HEK293 (cell line): Measurements from ENCODE around the gene C1orf185.

Experiments used
- CTCF ChIA-PET: fragments of 350-600 bp; formaldehyde crosslinking; extraction: SDS; loops from one replicate; lab custom pipeline; 2021; ENCODE audit warnings: antibody characterized with exemption; lab: Yijun Ruan, JAX
- POLR2A ChIA-PET: fragments of 300-600 bp; formaldehyde crosslinking; extraction: SDS; loops from one replicate; lab custom pipeline; 2020; ENCODE audit warnings: antibody characterized with exemption, inconsistent platforms; lab: Yijun Ruan, JAX
- H3K27ac ChIP-seq: fragments of 200-500 bp; sonication (Bioruptor generic); 2 replicates; pipeline ENCODE4 v1.5.1; 2014; ENCODE audit warnings: low read depth, low read length, control low read depth, inconsistent platforms; ENCODE audit errors: extremely low read depth
- H3K36me3 ChIP-seq, 2 experiments: fragments of 200-500 bp in 1 of 2; sonication (Bioruptor generic) in 1 of 2; 1 replicate in 1 of 2; 2 replicates in 1 of 2; pipeline ENCODE4 v1.5.1; 2014 to 2017; ENCODE audit warnings: inconsistent platforms in 2 of 2, low read length in 2 of 2; ENCODE audit not compliant: control insufficient read depth in 2 of 2, insufficient read depth in 1 of 2
- H3K4me1 ChIP-seq: fragments of 200-500 bp; sonication (Bioruptor generic); 2 replicates; pipeline ENCODE4 v1.5.1; 2014; ENCODE audit warnings: mild to moderate bottlenecking, low read length, inconsistent platforms; ENCODE audit not compliant: control insufficient read depth, insufficient read depth
- H3K4me3 ChIP-seq: 2 replicates; pipeline ENCODE4 v1.5.1; 2011; ENCODE audit warnings: low read depth, mild to moderate bottlenecking, control low read depth, low read length, moderate library complexity
- H3K9me3 ChIP-seq: fragments of 200-500 bp; sonication (Bioruptor generic); 2 replicates; pipeline ENCODE4 v1.5.1; 2014; ENCODE audit warnings: low read depth, low read length, inconsistent platforms; ENCODE audit not compliant: control insufficient read depth, insufficient read depth
- FEZF1 ChIP-seq: fragments of 450-650 bp; formaldehyde crosslinking; IDR thresholded peaks from 2 replicates; pipeline ENCODE4 v1.5.1; 2016; ENCODE audit warnings: missing biosample characterization, missing genetic modification characterization
- INSM2 ChIP-seq: fragments of 450-650 bp; formaldehyde crosslinking; IDR thresholded peaks from 2 replicates; pipeline ENCODE4 v1.5.1; 2016; ENCODE audit warnings: missing biosample characterization, missing genetic modification characterization
- KLF17 ChIP-seq: fragments of 450-650 bp; formaldehyde crosslinking; IDR thresholded peaks from 2 replicates; pipeline ENCODE4 v1.5.1; 2016; ENCODE audit warnings: missing biosample characterization, missing genetic modification characterization
- KLF7 ChIP-seq: fragments of 450-650 bp; formaldehyde crosslinking; IDR thresholded peaks from 2 replicates; pipeline ENCODE4 v1.5.1; 2016; ENCODE audit warnings: missing biosample characterization, missing genetic modification characterization, borderline replicate concordance
- MZF1 ChIP-seq: fragments of 450-650 bp; formaldehyde crosslinking; IDR thresholded peaks from 2 replicates; pipeline ENCODE4 v1.5.1; 2017; ENCODE audit warnings: missing biosample characterization, missing genetic modification characterization, borderline replicate concordance
- OSR2 ChIP-seq: fragments of 450-650 bp; formaldehyde crosslinking; IDR thresholded peaks from 2 replicates; pipeline ENCODE4 v1.5.1; 2016; ENCODE audit warnings: missing biosample characterization, missing genetic modification characterization
- SCRT2 ChIP-seq: fragments of 450-650 bp; formaldehyde crosslinking; IDR thresholded peaks from 2 replicates; pipeline ENCODE4 v1.5.1; 2016; ENCODE audit warnings: missing biosample characterization, missing genetic modification characterization
- TRIM28 ChIP-seq: IDR thresholded peaks from 2 replicates; pipeline ENCODE4 v1.6.1; 2011; ENCODE audit warnings: low read length, control low read depth, borderline replicate concordance
- ZBTB17 ChIP-seq: fragments of 450-650 bp; formaldehyde crosslinking; IDR thresholded peaks from 2 replicates; pipeline ENCODE4 v1.5.1; 2016; ENCODE audit warnings: missing biosample characterization, missing genetic modification characterization
- ZBTB21 ChIP-seq: fragments of 450-650 bp; formaldehyde crosslinking; IDR thresholded peaks from 2 replicates; pipeline ENCODE4 v1.5.1; 2017; ENCODE audit warnings: missing biosample characterization, missing genetic modification characterization
- ZBTB48 ChIP-seq: fragments of 450-650 bp; formaldehyde crosslinking; IDR thresholded peaks from 2 replicates; pipeline ENCODE4 v1.5.1; 2016; ENCODE audit warnings: missing biosample characterization, missing genetic modification characterization
- ZFP3 ChIP-seq: fragments of 450-650 bp; formaldehyde crosslinking; IDR thresholded peaks from 2 replicates; pipeline ENCODE4 v1.5.1; 2016; ENCODE audit warnings: low read depth, missing biosample characterization, missing genetic modification characterization
- ZFP37 ChIP-seq: fragments of 450-650 bp; formaldehyde crosslinking; IDR thresholded peaks from 2 replicates; pipeline ENCODE4 v1.5.1; 2016; ENCODE audit warnings: missing biosample characterization, missing genetic modification characterization
- ZNF148 ChIP-seq: fragments of 450-650 bp; formaldehyde crosslinking; IDR thresholded peaks from 2 replicates; pipeline ENCODE4 v1.5.0; 2017; ENCODE audit warnings: missing biosample characterization, missing genetic modification characterization, borderline replicate concordance
- ZNF157 ChIP-seq: fragments of 450-650 bp; formaldehyde crosslinking; IDR thresholded peaks from 2 replicates; pipeline ENCODE4 v1.5.1; 2016; ENCODE audit warnings: missing biosample characterization, missing genetic modification characterization
- ZNF18 ChIP-seq: fragments of 450-650 bp; formaldehyde crosslinking; IDR thresholded peaks from 2 replicates; pipeline ENCODE4 v1.5.1; 2016; ENCODE audit warnings: missing biosample characterization, missing genetic modification characterization
- ZNF23 ChIP-seq: fragments of 450-650 bp; formaldehyde crosslinking; IDR thresholded peaks from 2 replicates; pipeline ENCODE4 v1.5.1; 2016; ENCODE audit warnings: missing biosample characterization, missing genetic modification characterization, borderline replicate concordance
- ZNF274 ChIP-seq, 2 experiments: fragments of 200-500 bp in 1 of 2; fragments of 450-650 bp in 1 of 2; sonication (Bioruptor generic) in 1 of 2; formaldehyde crosslinking in 1 of 2; IDR thresholded peaks; 2 replicates each; pipeline versions ENCODE4 v1.5.1 to v1.6.1; 2014 to 2016; ENCODE audit warnings: borderline replicate concordance in 1 of 2, inconsistent platforms in 1 of 2, low read length in 1 of 2, missing biosample characterization in 1 of 2, missing genetic modification characterization in 1 of 2
- ZNF354C ChIP-seq: fragments of 450-650 bp; formaldehyde crosslinking; IDR thresholded peaks from 2 replicates; pipeline ENCODE4 v1.5.1; 2016; ENCODE audit warnings: missing biosample characterization, missing genetic modification characterization, low read depth, borderline replicate concordance
- ZNF48 ChIP-seq: fragments of 450-650 bp; formaldehyde crosslinking; IDR thresholded peaks from 2 replicates; pipeline ENCODE4 v1.5.1; 2016; ENCODE audit warnings: missing biosample characterization, missing genetic modification characterization
- ZNF585B ChIP-seq: fragments of 450-650 bp; formaldehyde crosslinking; IDR thresholded peaks from 2 replicates; pipeline ENCODE4 v1.5.1; 2016; ENCODE audit warnings: missing biosample characterization, missing genetic modification characterization
- ZNF777 ChIP-seq: fragments of 450-650 bp; formaldehyde crosslinking; IDR thresholded peaks from 2 replicates; pipeline ENCODE4 v1.5.1; 2017; ENCODE audit warnings: missing biosample characterization, missing genetic modification characterization, borderline replicate concordance

C1orf185 gene

GRCh38 chr1:51070640-51071039 is 31.4 kb upstream of the C1orf185 start:
- TF ChIP-seq ZNF585B (tag by site-specific recombination) (no peak), FEZF1 (tag by site-specific recombination) (no peak)
- no peak overlapping the region for H3K4me3 ChIP-seq
- H3K36me3 ChIP-seq = no peaks in the 10 kb centered on the region
- ChIA-PET CTCF (interaction anchor here (0.6 kb wide), 1 partner anchor 73 kb away, joined by 4 read pairs; no protein-coding TSS in a partner anchor), POLR2A (no interaction called here)
- no peak overlapping the region for H3K27ac ChIP-seq
- no peaks in the 10 kb centered on the region for H3K9me3 ChIP-seq
- no peaks in the 10 kb centered on the region for H3K4me1 ChIP-seq

- no peak for TF ChIP-seq ZFP3 (tag by site-specific recombination)
- no peak for TF ChIP-seq TRIM28
- TF ChIP-seq OSR2 = no peak
- no peak for TF ChIP-seq ZNF23 (tag by site-specific recombination)
- TF ChIP-seq ZNF777 (tag by site-specific recombination) = no peak
- TF ChIP-seq MZF1 = no peak
- no peak for TF ChIP-seq ZNF354C (tag by site-specific recombination)
- TF ChIP-seq ZNF157 = no peak
- no peak for TF ChIP-seq ZBTB48 (tag by site-specific recombination)
- TF ChIP-seq ZBTB17 (tag by site-specific recombination) = no peak
- no peak for TF ChIP-seq INSM2 (tag by site-specific recombination)
- TF ChIP-seq ZNF274 (IDR thresholded peaks at IDR 0.05; ENCODE audit: low read length) = no peak
- TF ChIP-seq ZNF274 (tag by site-specific recombination; IDR thresholded peaks at IDR 0.05; ENCODE audit: borderline replicate concordance) = no peak
- no peak for TF ChIP-seq ZNF48
- no peak for TF ChIP-seq KLF17 (tag by site-specific recombination)
- no peak for TF ChIP-seq ZFP37 (tag by site-specific recombination)
- TF ChIP-seq ZBTB21 = no peak
- no peak for TF ChIP-seq SCRT2 (tag by site-specific recombination)
- TF ChIP-seq ZNF148 (tag by site-specific recombination) = no peak
- no peak for TF ChIP-seq ZNF18 (tag by site-specific recombination)
- no peak for TF ChIP-seq KLF7
- TF ChIP-seq, all 188 proteins: peak for 0
- ChIA-PET POLR2A (no interaction called here), CTCF (interaction anchor here (0.6 kb wide), 1 partner anchor 55 kb away, joined by 5 read pairs; no protein-coding TSS in a partner anchor)
- Histone ChIP-seq H3K4me1 (no peaks in the 10 kb centered on the region), H3K36me3 (no peaks in the 10 kb centered on the region), H3K9me3 (no peaks in the 10 kb centered on the region), H3K4me3 (no peak overlapping the region), H3K27ac (no peak overlapping the region)
These were observed 30.6 kb upstream of the C1orf185 start for GRCh38 chr1:51071291-51072042.
